ENCODE data around the gene PRODH2. TPM values are rescaled to one million over a fixed set of nuclear protein-coding genes. Genes with fewer than 3 reads are reported as not detected.

PRODH2 gene
- total RNA-seq, 1 experiment from 2014 or later = not detected

DNA sequence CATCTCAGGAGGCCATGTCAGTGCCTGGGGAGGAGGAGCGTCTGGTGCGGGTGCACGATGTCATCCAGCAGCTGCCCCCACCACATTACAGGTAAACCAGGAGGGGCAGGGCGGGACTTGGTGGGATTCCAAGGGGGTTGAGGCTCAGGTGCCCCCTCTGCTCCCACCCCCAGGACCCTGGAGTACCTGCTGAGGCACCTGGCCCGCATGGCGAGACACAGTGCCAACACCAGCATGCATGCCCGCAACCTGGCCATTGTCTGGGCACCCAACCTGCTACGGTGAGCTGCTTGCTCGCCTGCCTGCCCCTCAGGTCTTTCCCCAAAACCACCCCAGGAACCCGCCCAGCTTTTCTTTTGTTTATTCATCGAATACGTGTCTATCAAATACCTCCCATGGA is 30.1 kb downstream of the PRODH2 start:
- H3K4me3 Mint-ChIP-seq = no peak overlapping the region
- TF ChIP-seq PRRX2 (CRISPR knock-in tag; IDR thresholded peaks at IDR 0.05) = no peak
- ChIA-PET POLR2A (no interaction called here), CTCF (no interaction called here)
- H3K27ac Mint-ChIP-seq = no peak overlapping the region; the same call in 1 of the 2 replicates
- peaks cover 34% of the 10 kb centered on the region for H3K4me1 Mint-ChIP-seq
- H3K27me3 Mint-ChIP-seq (ENCODE audit: low read depth) = peaks cover 5% of the 10 kb centered on the region
- H3K9me3 Mint-ChIP-seq = no peaks in the 10 kb centered on the region
- no peaks in the 10 kb centered on the region for H3K36me3 Mint-ChIP-seq
- no peak for ATAC-seq
- no peak for DNase-seq (ENCODE audit: low spot score)

DNA sequence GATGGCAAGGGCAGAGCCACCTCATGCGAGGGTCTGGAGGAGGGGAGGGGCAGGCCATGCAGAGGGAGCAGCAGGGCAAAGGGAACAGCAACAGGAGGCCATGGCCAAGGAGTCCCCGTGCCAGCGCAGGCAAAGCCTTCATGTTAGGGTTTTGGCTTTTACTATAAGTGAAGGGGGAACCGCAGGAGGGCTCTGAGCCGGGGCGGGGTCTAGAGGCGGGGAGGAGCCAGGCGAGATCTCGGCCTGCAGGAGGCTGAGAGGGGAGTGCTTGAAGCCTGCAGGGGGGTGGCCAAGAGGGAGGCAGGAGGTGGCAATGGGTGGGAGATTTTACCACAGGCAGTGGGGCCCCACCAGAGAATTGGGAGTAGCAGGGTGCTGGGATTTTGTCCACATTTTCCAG is 31.0 kb downstream of the PRODH2 start:
- no peaks in the 10 kb centered on the region for H3K9me3 Mint-ChIP-seq
- ATAC-seq (peak; percentile 8), DNase-seq (ENCODE audit: low spot score) (peak; percentile 57)
- peaks cover 43% of the 10 kb centered on the region for H3K4me1 Mint-ChIP-seq
- H3K27me3 Mint-ChIP-seq (ENCODE audit: low read depth) = peaks cover 11% of the 10 kb centered on the region
- no peak for TF ChIP-seq JUN (CRISPR knock-in tag; IDR thresholded peaks at IDR 0.05)
- TF ChIP-seq, protein P1, sequence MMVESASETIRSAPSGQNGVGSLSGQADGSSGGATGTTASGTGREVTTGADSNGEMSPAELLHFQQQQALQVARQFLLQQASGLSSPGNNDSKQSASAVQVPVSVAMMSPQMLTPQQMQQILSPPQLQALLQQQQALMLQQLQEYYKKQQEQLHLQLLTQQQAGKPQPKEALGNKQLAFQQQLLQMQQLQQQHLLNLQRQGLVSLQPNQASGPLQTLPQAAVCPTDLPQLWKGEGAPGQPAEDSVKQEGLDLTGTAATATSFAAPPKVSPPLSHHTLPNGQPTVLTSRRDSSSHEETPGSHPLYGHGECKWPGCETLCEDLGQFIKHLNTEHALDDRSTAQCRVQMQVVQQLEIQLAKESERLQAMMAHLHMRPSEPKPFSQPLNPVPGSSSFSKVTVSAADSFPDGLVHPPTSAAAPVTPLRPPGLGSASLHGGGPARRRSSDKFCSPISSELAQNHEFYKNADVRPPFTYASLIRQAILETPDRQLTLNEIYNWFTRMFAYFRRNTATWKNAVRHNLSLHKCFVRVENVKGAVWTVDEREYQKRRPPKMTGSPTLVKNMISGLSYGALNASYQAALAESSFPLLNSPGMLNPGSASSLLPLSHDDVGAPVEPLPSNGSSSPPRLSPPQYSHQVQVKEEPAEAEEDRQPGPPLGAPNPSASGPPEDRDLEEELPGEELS (CRISPR knock-in tag; IDR thresholded peaks at IDR 0.05) = no peak
- no peak for TF ChIP-seq ZBTB21 (CRISPR knock-in tag; IDR thresholded peaks at IDR 0.05; ENCODE audit: borderline replicate concordance)
- TF ChIP-seq, protein P2, sequence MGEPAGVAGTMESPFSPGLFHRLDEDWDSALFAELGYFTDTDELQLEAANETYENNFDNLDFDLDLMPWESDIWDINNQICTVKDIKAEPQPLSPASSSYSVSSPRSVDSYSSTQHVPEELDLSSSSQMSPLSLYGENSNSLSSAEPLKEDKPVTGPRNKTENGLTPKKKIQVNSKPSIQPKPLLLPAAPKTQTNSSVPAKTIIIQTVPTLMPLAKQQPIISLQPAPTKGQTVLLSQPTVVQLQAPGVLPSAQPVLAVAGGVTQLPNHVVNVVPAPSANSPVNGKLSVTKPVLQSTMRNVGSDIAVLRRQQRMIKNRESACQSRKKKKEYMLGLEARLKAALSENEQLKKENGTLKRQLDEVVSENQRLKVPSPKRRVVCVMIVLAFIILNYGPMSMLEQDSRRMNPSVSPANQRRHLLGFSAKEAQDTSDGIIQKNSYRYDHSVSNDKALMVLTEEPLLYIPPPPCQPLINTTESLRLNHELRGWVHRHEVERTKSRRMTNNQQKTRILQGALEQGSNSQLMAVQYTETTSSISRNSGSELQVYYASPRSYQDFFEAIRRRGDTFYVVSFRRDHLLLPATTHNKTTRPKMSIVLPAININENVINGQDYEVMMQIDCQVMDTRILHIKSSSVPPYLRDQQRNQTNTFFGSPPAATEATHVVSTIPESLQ (CRISPR knock-in tag; IDR thresholded peaks at IDR 0.05) = no peak
- TF ChIP-seq, protein P3, sequence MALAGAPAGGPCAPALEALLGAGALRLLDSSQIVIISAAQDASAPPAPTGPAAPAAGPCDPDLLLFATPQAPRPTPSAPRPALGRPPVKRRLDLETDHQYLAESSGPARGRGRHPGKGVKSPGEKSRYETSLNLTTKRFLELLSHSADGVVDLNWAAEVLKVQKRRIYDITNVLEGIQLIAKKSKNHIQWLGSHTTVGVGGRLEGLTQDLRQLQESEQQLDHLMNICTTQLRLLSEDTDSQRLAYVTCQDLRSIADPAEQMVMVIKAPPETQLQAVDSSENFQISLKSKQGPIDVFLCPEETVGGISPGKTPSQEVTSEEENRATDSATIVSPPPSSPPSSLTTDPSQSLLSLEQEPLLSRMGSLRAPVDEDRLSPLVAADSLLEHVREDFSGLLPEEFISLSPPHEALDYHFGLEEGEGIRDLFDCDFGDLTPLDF (CRISPR knock-in tag; IDR thresholded peaks at IDR 0.05) = no peak
- TF ChIP-seq NR3C1 (CRISPR knock-in tag; conservative IDR thresholded peaks at IDR 0.05; ENCODE audit: low read depth) = no peak
- no peak for TF ChIP-seq TP53 (CRISPR knock-in tag; IDR thresholded peaks at IDR 0.05)
- no peak for TF ChIP-seq TCF7 (CRISPR knock-in tag; IDR thresholded peaks at IDR 0.05; ENCODE audit: low read depth)
- ChIA-PET CTCF (interaction anchor here (0.6 kb wide), 1 partner anchor 12 kb away, joined by 3 read pairs; no protein-coding TSS in a partner anchor), POLR2A (no interaction called here)
- H3K36me3 Mint-ChIP-seq = no peaks in the 10 kb centered on the region
- no peak overlapping the region for H3K27ac Mint-ChIP-seq
- H3K4me3 Mint-ChIP-seq = no peak overlapping the region; the same call in 1 of the 2 replicates

DNA sequence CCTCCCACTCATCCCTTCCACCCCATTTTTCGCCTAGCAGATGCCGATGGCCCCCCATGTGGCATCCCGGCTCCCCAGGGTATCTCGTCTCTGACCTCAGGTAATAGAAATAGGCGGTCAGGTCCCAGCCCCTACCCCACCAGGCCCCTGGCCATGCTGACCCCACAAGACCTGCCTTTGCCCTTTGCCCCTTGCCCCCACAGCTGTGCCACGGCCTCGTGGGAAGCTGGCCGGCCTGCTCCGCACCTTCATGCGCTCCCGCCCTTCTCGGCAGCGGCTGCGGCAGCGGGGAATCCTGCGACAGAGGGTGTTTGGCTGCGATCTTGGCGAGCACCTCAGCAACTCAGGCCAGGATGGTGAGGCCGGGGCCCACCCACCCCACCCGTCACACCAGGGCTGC is 31.9 kb downstream of the PRODH2 start:
- Mint-ChIP-seq H3K4me3 (no peak overlapping the region), H3K27ac (no peak overlapping the region), H3K27me3 (ENCODE audit: low read depth) (peaks cover 16% of the 10 kb centered on the region), H3K9me3 (no peaks in the 10 kb centered on the region), H3K4me1 (peaks cover 45% of the 10 kb centered on the region), H3K36me3 (no peaks in the 10 kb centered on the region)
- POLR2A ChIA-PET = no interaction called here
- no peak for DNase-seq (ENCODE audit: low spot score)
- ATAC-seq = no peak
- CTCF ChIA-PET = no interaction called here
- TF ChIP-seq MXD4 (CRISPR knock-in tag; IDR thresholded peaks at IDR 0.05; ENCODE audit: borderline replicate concordance) (no peak), ZNF263 (CRISPR knock-in tag; IDR thresholded peaks at IDR 0.05; ENCODE audit: low read depth) (no peak), NFE2L1 (CRISPR knock-in tag; IDR thresholded peaks at IDR 0.05) (no peak), RELA (CRISPR knock-in tag; IDR thresholded peaks at IDR 0.05; ENCODE audit: borderline replicate concordance) (no peak), CBFB (CRISPR knock-in tag; IDR thresholded peaks at IDR 0.05; ENCODE audit: low read depth) (no peak)
- TF ChIP-seq, protein P4, sequence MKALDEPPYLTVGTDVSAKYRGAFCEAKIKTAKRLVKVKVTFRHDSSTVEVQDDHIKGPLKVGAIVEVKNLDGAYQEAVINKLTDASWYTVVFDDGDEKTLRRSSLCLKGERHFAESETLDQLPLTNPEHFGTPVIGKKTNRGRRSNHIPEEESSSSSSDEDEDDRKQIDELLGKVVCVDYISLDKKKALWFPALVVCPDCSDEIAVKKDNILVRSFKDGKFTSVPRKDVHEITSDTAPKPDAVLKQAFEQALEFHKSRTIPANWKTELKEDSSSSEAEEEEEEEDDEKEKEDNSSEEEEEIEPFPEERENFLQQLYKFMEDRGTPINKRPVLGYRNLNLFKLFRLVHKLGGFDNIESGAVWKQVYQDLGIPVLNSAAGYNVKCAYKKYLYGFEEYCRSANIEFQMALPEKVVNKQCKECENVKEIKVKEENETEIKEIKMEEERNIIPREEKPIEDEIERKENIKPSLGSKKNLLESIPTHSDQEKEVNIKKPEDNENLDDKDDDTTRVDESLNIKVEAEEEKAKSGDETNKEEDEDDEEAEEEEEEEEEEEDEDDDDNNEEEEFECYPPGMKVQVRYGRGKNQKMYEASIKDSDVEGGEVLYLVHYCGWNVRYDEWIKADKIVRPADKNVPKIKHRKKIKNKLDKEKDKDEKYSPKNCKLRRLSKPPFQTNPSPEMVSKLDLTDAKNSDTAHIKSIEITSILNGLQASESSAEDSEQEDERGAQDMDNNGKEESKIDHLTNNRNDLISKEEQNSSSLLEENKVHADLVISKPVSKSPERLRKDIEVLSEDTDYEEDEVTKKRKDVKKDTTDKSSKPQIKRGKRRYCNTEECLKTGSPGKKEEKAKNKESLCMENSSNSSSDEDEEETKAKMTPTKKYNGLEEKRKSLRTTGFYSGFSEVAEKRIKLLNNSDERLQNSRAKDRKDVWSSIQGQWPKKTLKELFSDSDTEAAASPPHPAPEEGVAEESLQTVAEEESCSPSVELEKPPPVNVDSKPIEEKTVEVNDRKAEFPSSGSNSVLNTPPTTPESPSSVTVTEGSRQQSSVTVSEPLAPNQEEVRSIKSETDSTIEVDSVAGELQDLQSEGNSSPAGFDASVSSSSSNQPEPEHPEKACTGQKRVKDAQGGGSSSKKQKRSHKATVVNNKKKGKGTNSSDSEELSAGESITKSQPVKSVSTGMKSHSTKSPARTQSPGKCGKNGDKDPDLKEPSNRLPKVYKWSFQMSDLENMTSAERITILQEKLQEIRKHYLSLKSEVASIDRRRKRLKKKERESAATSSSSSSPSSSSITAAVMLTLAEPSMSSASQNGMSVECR (CRISPR knock-in tag; IDR thresholded peaks at IDR 0.05; ENCODE audit: borderline replicate concordance) = no peak
- TF ChIP-seq, protein P5, sequence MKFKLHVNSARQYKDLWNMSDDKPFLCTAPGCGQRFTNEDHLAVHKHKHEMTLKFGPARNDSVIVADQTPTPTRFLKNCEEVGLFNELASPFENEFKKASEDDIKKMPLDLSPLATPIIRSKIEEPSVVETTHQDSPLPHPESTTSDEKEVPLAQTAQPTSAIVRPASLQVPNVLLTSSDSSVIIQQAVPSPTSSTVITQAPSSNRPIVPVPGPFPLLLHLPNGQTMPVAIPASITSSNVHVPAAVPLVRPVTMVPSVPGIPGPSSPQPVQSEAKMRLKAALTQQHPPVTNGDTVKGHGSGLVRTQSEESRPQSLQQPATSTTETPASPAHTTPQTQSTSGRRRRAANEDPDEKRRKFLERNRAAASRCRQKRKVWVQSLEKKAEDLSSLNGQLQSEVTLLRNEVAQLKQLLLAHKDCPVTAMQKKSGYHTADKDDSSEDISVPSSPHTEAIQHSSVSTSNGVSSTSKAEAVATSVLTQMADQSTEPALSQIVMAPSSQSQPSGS (CRISPR knock-in tag; IDR thresholded peaks at IDR 0.05; ENCODE audit: borderline replicate concordance, low read depth) = no peak
- TF ChIP-seq, protein P6, sequence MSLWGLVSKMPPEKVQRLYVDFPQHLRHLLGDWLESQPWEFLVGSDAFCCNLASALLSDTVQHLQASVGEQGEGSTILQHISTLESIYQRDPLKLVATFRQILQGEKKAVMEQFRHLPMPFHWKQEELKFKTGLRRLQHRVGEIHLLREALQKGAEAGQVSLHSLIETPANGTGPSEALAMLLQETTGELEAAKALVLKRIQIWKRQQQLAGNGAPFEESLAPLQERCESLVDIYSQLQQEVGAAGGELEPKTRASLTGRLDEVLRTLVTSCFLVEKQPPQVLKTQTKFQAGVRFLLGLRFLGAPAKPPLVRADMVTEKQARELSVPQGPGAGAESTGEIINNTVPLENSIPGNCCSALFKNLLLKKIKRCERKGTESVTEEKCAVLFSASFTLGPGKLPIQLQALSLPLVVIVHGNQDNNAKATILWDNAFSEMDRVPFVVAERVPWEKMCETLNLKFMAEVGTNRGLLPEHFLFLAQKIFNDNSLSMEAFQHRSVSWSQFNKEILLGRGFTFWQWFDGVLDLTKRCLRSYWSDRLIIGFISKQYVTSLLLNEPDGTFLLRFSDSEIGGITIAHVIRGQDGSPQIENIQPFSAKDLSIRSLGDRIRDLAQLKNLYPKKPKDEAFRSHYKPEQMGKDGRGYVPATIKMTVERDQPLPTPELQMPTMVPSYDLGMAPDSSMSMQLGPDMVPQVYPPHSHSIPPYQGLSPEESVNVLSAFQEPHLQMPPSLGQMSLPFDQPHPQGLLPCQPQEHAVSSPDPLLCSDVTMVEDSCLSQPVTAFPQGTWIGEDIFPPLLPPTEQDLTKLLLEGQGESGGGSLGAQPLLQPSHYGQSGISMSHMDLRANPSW (CRISPR knock-in tag; conservative IDR thresholded peaks at IDR 0.05; ENCODE audit: low read depth) = no peak

Data from WTC11 (cell line).